GM19463 (cell line): ENCODE results near the gene F10.

ENCODE experiments used
- ATAC-seq: cut with Tn5 transposase; IDR thresholded peaks from one replicate; pipeline ENCODE4 v1.9.1; 2021; ENCODE audit warnings: mild to moderate bottlenecking, moderate library complexity; ENCODE audit not compliant: unreplicated experiment

F10 gene

GRCh38 chr13:113187263-113187669 is 64.7 kb downstream of the F10 start:
- no peak for ATAC-seq

GRCh38 chr13:113187883-113188665 is 65.5 kb downstream of the F10 start:
- no peak for ATAC-seq

GRCh38 chr13:113190181-113190580 is 67.6 kb downstream of the F10 start:
- ATAC-seq: no peak

- ATAC-seq: no peak
Measured at GRCh38 chr13:113192279-113192678, 69.7 kb downstream of the F10 start.

GRCh38 chr13:113192902-113193301 is 70.3 kb downstream of the F10 start:
- ATAC-seq: no peak

GRCh38 chr13:113195360-113195759 is 72.8 kb downstream of the F10 start:
- ATAC-seq: no peak

- ATAC-seq: no peak
Measured at GRCh38 chr13:113196970-113197737, 74.6 kb downstream of the F10 start.
